SJSA1 (cell line): ENCODE measurements around the gene GBP3. TPM values are rescaled to one million over a fixed set of nuclear protein-coding genes. Genes with fewer than 3 reads are reported as not detected.
"Not testable (repeated sequence)": the region's sequence is repeated elsewhere in the genome, so short reads cannot be mapped to it uniquely, and the experiment has no call there.

Source experiments
- DNase-seq, 2 experiments: peaks; one replicate each; pipeline ENCODE4 v3.0.0-alpha.2; 2015 to 2020; ENCODE audit warnings: low spot score in 2 of 2, low read depth in 1 of 2
- H3K27ac ChIP-seq: fragments of 250-450 bp; sonication (Bioruptor Pico); 2 replicates; pipeline ENCODE4 v1.5.1; 2020; ENCODE audit warnings: mild to moderate bottlenecking, moderate library complexity
- H3K27me3 ChIP-seq: fragments of 250-450 bp; sonication (Bioruptor Pico); replicated peaks from 2 replicates; pipeline ENCODE4 v1.5.1; 2020; ENCODE audit warnings: mild to moderate bottlenecking, moderate library complexity
- H3K36me3 ChIP-seq: fragments of 250-450 bp; sonication (Bioruptor Pico); 2 replicates; pipeline ENCODE4 v1.5.1; 2020; ENCODE audit warnings: mild to moderate bottlenecking
- H3K4me1 ChIP-seq: fragments of 250-450 bp; sonication (Bioruptor Pico); replicated peaks from 2 replicates; pipeline ENCODE4 v1.6.1; 2021; ENCODE audit warnings: mild to moderate bottlenecking
- H3K4me3 ChIP-seq: fragments of 250-450 bp; sonication (Bioruptor Pico); 2 replicates; pipeline ENCODE4 v1.5.1; 2020; ENCODE audit warnings: mild to moderate bottlenecking
- H3K9me3 ChIP-seq: fragments of 250-450 bp; sonication (Bioruptor Pico); replicated peaks from 2 replicates; pipeline ENCODE4 v1.5.1; 2020; ENCODE audit warnings: mild to moderate bottlenecking
- total RNA-seq: library from RNA; depleted of rRNA; stranded (reverse); fragments of >200 nt; shearing (Covaris generic); gene quantifications from 2 replicates; pipeline ENCODE4 v1.2.3, GENCODE V29; 2014; rRNA removed

The GBP3 gene
- total RNA-seq, 1 experiment from 2014 or later: 37.2 TPM

GRCh38 chr1:88979749-88980116, 42.9 kb downstream of the GBP3 start:
- Histone ChIP-seq H3K4me3 (no peak overlapping the region), H3K36me3 (peaks cover 35% of the 10 kb centered on the region), H3K9me3 (no peaks in the 10 kb centered on the region), H3K4me1 (peaks cover 24% of the 10 kb centered on the region), H3K27ac (peak overlapping the region; percentile 42), H3K27me3 (no peaks in the 10 kb centered on the region)
- DNase-seq: no peak

DNA sequence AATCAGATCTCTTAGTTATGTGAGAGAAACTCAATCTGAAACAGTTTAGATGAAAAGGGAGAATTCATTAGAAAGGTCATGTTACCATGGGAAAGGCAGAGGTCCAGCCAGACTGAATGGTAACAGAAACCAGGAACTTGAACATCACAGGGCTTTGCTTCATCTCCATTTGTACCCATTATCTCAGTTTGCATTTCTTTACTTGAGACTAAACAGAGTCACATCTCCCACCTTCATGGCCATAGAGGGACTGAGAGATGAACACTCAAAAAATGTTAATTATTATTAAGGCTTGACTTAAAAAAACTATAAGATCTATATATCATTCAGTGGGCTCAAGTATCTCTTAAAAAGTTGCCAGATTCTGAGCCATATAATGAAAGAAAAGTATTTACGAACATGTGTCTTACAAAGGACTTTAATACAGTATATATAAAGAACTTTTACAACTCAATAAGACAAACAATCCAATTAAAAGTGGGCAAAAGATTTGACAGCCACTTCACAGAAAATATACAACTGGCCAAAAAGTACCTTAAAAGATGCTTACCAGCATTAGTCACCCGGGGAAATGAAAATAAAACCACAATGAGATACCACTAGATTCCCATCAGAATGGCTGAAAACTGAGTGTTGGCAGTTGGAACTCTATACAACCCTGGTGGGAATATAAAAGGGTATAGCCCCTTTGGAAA, 43.5 kb downstream of the GBP3 start:
- H3K36me3 ChIP-seq: peaks cover 35% of the 10 kb centered on the region
- DNase-seq: peak in 1 of 2 experiments; percentile 65

GRCh38 chr1:88976235-88976634, 46.4 kb downstream of the GBP3 start:
- H3K27me3 ChIP-seq: no peaks in the 10 kb centered on the region
- no peak for DNase-seq
- peaks cover 17% of the 10 kb centered on the region for H3K36me3 ChIP-seq
- H3K4me1 ChIP-seq: peaks cover 14% of the 10 kb centered on the region
- H3K4me3 ChIP-seq: no peak overlapping the region
- H3K27ac ChIP-seq: no peak overlapping the region
- no peaks in the 10 kb centered on the region for H3K9me3 ChIP-seq

More for the DNA sequence above, 43.5 kb downstream of the GBP3 start:
- no peak overlapping the region for H3K4me3 ChIP-seq
- peaks cover 19% of the 10 kb centered on the region for H3K4me1 ChIP-seq
- no peaks in the 10 kb centered on the region for H3K27me3 ChIP-seq
- no peaks in the 10 kb centered on the region for H3K9me3 ChIP-seq
- H3K27ac ChIP-seq: peak overlapping the region; percentile 42

DNA sequence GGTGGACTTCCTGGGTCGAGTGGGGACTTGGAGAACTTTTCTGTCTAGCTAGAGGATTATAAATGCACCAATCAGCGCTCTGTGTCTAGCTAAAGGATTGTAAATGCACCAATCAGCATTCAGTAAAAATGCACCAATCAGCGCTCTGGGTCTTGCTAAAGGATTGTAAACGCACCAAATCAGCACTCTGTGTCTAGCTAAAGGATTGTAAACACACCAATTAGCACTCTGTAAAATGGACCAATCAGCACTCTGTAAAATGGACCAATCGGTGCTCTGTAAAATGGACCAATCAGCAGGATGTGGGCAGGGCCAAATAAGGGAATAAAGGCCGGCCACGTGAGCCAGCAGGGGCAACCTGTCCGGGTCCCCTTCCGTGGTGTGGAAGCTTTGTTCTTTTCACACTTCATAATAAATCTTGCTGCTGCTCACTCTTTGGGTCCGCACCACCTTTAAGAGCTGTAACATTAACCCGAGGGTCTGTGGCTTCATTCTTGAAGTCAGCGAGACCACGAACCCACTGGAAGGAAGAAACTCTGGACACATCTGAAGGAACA, 48.0 kb downstream of the GBP3 start:
- H3K27me3 ChIP-seq, H3K4me3 ChIP-seq, DNase-seq, H3K36me3 ChIP-seq, H3K27ac ChIP-seq, H3K4me1 ChIP-seq, H3K9me3 ChIP-seq: not testable (repeated sequence)

DNA sequence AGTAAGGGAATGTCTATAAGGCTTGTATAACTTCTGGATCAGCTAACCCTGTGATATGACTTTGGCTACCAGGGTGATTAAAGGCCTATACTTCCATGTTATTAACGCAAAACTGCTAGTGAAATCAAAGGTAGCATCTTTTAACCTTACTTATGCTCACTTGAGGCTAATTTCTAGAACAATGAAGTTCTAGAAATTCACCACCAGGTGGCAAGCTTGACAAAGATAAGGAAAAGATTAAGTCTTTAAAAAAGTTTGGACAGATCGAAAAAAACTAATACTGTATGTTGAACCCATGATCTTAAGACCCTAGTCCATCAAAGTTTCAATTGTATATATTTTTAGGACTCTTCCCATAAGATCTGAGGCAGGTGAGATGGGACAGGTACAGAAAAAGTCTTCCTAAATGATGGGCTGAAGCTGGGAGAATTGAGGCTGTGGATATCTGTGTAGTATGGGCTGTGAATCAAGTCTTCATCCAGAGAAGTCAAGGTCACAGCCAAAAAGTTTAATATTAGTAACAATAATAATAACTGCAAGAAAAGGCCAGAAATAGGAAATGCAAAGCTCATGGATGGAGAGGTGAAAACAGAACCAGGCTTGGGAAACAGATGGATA, 49.0 kb downstream of the GBP3 start:
- no peaks in the 10 kb centered on the region for H3K4me1 ChIP-seq
- H3K27me3 ChIP-seq: no peaks in the 10 kb centered on the region
- H3K9me3 ChIP-seq: no peaks in the 10 kb centered on the region
- H3K36me3 ChIP-seq: peaks cover 2% of the 10 kb centered on the region
- no peak overlapping the region for H3K27ac ChIP-seq
- no peak overlapping the region for H3K4me3 ChIP-seq
- DNase-seq: peak in 1 of 2 experiments; percentile 48

DNA sequence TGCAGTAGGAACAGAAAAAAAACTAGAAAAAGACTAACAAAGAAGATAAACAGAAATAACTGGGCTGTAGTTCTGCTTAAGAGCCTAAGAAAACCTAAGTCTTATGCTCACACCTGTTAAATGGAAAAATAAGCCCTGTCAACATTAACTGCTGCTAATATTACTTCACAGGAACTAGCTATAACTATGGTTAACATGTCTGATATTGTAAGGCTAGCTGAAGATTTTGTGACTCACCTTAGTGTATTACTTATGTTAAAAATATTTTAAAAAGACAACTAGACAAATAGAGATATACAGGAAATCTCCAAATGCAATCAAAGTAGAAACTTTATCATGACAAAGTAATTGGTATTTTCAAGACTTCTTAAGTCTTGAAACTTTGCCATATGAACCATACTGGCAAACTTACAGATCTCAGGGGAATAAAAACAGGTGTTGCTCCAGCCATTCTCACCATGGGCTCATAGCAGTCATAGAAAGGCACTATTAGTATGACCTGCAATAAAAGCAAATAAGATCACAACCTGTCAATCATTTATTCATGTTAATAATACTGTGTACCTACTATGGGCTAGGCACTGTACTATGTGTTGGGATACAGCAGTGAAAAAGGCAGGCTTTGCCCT, 60.9 kb downstream of the GBP3 start:
- Histone ChIP-seq H3K4me3 (no peak overlapping the region), H3K36me3 (peaks cover 40% of the 10 kb centered on the region), H3K27me3 (no peaks in the 10 kb centered on the region), H3K4me1 (no peaks in the 10 kb centered on the region), H3K9me3 (no peaks in the 10 kb centered on the region), H3K27ac (no peak overlapping the region)
- DNase-seq: no peak

DNA sequence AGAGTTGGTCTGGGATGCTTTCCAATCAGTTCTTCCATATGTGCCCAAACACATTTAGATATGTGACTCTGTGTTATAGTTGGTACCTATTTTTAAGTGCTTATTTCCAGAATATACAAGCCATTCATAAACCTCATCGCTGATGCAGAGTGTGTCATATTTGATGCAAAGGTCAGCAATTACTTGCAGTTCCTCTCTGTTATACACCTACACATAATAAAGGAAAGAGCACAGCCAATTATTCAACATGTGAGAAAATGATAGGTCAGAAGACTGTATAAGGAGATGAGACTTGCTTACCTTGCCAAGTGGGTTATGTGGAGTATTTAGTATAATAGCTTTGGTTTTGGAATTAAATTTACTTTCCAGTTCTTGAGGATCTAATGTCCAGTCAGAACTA, 61.6 kb downstream of the GBP3 start:
- H3K36me3 ChIP-seq: peaks cover 44% of the 10 kb centered on the region
- no peak overlapping the region for H3K27ac ChIP-seq
- no peaks in the 10 kb centered on the region for H3K4me1 ChIP-seq
- no peaks in the 10 kb centered on the region for H3K27me3 ChIP-seq
- no peak overlapping the region for H3K4me3 ChIP-seq
- no peaks in the 10 kb centered on the region for H3K9me3 ChIP-seq
- DNase-seq: no peak

Other genes with a start within 250 kb of the GBP3 start
- 57.9 and 67.9 TPM in 2 replicates for gene GTF2B, start 131.3 kb downstream of the GBP3 start, total RNA-seq
- 23.6 and 38.8 TPM in 2 replicates for gene KYAT3, start 30.2 kb downstream of the GBP3 start, total RNA-seq
- gene RBMXL1, start 30.2 kb downstream of the GBP3 start, total RNA-seq: 12.5 and 17.3 TPM in 2 replicates
- gene GBP1, start 42.3 kb upstream of the GBP3 start, total RNA-seq: 55.8 and 68.0 TPM in 2 replicates
- 48.3 and 78.2 TPM in 2 replicates for gene GBP2, start 103.2 kb upstream of the GBP3 start, total RNA-seq
- gene GBP7, start 153.1 kb upstream of the GBP3 start, total RNA-seq: not detected in 2 replicates
- gene GBP4, start 176.1 kb upstream of the GBP3 start, total RNA-seq: 0.56 and 2.3 TPM in 2 replicates
- gene GBP5, start 250.0 kb upstream of the GBP3 start, total RNA-seq: 6.4 and 10.4 TPM in 2 replicates